HG02798 (cell line): Measurements from ENCODE around the gene DECR2.
"Not testable (repeated sequence)": the region's sequence is repeated elsewhere in the genome, so short reads cannot be mapped to it uniquely, and the experiment has no call there.

ENCODE experiments used
- ATAC-seq: cut with Tn5 transposase; IDR thresholded peaks from one replicate; pipeline ENCODE4 v1.9.1; 2021; ENCODE audit warnings: mild to moderate bottlenecking; ENCODE audit not compliant: unreplicated experiment, poor library complexity

Gene DECR2

GRCh38 chr16:377419-377951 is 24.2 kb upstream of the DECR2 start:
- ATAC-seq = no peak

GRCh38 chr16:378113-378820 is 23.4 kb upstream of the DECR2 start:
- ATAC-seq = not testable (repeated sequence)

- no peak for ATAC-seq
These were observed 22.9 kb upstream of the DECR2 start for GRCh38 chr16:378821-379182.

- ATAC-seq = no peak
These were observed 22.3 kb upstream of the DECR2 start for GRCh38 chr16:379183-379960.

- ATAC-seq = no peak
These were observed 21.5 kb upstream of the DECR2 start for GRCh38 chr16:379961-380761.

GRCh38 chr16:380762-381011 is 21.0 kb upstream of the DECR2 start:
- no peak for ATAC-seq

GRCh38 chr16:381012-381788 is 20.5 kb upstream of the DECR2 start:
- ATAC-seq = peak; percentile 14

GRCh38 chr16:381789-382717 is 19.6 kb upstream of the DECR2 start, which contains the start of gene PGAP6:
PGAP6 (minus strand) TSS chr16:381978; CDS start chr16:381821, 157 bp downstream.
- ATAC-seq = peak; percentile 74

- no peak for ATAC-seq
These were observed 18.2 kb upstream of the DECR2 start for GRCh38 chr16:383326-384051.

- ATAC-seq = no peak
These were observed 15.0 kb upstream of the DECR2 start for GRCh38 chr16:386641-387156.

- not testable (repeated sequence) for ATAC-seq
These were observed 13.7 kb upstream of the DECR2 start for GRCh38 chr16:387761-388666.

GRCh38 chr16:389352-389751 is 12.3 kb upstream of the DECR2 start:
- no peak for ATAC-seq

GRCh38 chr16:391885-392335 is 9.8 kb upstream of the DECR2 start:
- peak; percentile 47 for ATAC-seq

- peak; percentile 48 for ATAC-seq
These were observed 9.1 kb upstream of the DECR2 start for GRCh38 chr16:392450-393030.

GRCh38 chr16:396199-396598 is 5.5 kb upstream of the DECR2 start:
- ATAC-seq = no peak

- no peak for ATAC-seq
These were observed 5.1 kb upstream of the DECR2 start for GRCh38 chr16:396605-397004.

- no peak for ATAC-seq
These were observed 4.5 kb upstream of the DECR2 start, which contains the start of gene NME4 for GRCh38 chr16:397135-397661. NME4 (plus strand) TSS chr16:397199; CDS start chr16:397223, 24 bp downstream.
